ENCODE data around the gene GABRR2.
"Not testable (repeated sequence)": the region's sequence is repeated elsewhere in the genome, so short reads cannot be mapped to it uniquely, and the experiment has no call there.

Gene GABRR2

DNA sequence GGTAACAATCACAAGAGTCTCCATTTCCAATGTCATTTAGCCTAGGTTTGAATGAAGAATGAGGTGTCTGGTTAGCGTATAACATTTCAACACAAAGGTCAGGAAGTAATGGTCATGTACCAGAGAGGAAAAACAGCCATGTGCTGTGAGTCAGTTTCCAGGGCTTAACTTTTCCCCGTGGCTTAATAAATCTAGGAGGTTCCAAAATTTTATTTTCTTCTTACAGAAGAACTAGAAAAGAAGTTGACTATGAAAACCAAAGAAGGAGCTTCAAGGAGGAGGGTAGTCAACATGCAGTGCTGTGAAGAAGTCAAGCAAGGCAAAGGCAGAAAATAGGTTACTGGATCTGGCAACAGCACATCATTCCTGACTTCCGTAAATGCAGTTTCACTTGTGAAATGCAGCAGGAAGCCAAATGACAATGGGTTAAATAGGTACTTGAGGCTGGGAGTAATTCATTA, 8.4 kb upstream of the GABRR2 start:
- no peak for DNase-seq (ENCODE audit: low read depth)

DNA sequence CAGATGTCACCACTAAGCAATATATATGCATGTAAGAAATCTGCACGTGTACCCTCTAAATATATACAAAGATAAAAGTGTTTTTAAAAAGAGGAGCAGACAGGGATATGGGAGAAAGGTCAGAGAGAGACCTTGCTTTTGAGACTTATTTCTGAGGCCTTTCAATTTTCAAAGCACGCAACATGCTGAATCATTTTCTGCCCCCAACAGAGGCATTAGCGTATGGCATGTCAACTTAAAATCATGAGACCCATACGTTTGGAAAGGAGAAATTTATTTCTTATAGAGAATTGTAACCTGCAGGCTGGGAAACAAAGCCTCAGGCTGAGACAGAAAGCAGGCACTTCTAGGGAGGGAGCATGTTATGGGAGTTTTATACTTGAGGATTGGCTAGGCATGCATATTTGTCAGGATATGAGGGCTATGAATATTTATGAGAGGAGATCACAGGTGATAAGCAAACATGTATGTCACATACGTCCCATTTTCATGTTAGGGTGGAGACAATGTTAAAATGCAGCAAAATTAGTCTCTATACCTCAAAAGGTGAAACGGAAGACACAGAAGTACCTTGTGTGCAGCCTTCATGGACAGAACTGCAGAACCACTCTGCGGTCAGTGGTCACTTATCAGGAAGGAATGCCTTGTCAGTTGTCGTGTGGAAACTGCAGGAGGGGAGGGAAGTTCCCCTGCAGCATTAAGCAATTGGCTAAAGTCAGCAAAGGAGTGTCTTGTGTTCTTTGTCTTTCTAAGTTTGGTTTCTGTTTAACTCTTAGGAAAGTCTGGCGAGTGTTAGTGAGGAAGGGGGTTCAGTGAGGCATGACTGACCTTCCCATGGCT, 6.3 kb upstream of the GABRR2 start:
- no peak for DNase-seq (ENCODE audit: low read depth)

DNA sequence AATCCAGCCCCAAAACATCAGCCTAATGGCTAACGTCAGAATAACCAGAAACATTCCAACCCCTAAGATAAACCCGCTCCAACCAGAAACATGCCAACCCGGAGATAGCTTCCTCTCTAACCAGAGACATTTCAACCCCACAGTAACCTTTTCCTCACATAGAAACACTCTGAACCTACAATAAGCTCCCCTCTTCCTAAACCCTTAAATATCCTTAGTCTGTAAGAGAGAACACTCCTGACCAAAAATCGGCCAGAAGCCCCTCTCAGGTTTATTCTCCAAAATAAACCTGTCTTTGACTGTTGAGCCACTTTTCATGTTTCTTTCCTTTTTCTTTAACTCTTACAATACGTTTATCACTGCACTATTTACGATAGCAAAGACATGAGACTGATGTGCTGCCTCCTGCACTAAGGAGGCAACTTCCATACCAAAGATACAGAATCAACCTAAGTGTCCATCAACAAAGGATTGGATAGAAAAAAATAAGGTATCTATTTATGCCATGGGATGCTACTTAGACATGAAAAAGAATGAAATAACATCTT, 5.0 kb upstream of the GABRR2 start:
- no peak for DNase-seq (ENCODE audit: low read depth)

DNA sequence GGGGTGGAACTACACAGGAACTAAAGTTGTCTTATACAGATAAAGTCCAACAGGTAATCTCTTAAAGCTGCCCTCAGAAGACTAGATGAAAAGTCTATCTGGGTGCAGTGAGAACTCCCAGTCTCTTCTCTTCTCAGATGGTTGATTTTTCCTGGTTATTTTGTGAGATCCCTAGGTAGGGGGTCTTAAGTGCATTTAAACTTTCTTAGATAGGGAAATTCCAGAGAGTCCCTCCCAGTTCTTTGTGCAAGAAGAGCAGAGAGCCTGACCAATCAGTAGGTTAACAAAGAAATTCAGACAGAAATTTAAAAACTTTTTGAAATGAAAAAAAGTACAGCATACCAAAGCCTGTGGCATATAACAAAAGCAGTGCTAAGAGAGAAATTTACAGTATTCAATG, 2.0 kb upstream of the GABRR2 start:
- DNase-seq (ENCODE audit: low read depth) = no peak

DNA sequence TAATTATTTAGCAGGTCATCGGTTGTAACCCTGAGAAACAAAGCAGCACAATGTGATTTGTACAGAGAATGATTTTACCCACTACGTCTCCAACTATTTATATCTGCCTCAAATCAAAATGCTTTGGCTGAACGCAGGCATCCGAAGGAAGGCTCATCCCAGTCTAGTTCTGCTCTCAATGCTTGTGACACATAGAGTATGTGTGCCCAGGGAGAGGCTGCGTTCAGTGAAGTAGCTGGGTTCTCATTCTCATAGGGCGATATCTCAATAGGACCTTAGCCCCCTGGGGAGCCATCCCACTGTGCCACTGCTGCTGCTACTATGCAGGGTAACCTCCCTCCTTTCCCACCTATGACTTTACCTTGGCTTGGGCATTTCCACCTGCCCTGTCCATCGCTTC, 407 bp downstream of the GABRR2 start:
- no peak for DNase-seq (ENCODE audit: low read depth)

- no peak for DNase-seq (ENCODE audit: low read depth)
These were observed 2.1 kb downstream of the GABRR2 start for GRCh38 chr6:89313006-89313405.

- DNase-seq (ENCODE audit: low read depth) = no peak
These were observed 3.1 kb downstream of the GABRR2 start for GRCh38 chr6:89311853-89312531.

- DNase-seq (ENCODE audit: low read depth) = no peak
These were observed 3.6 kb downstream of the GABRR2 start for GRCh38 chr6:89311530-89311852.

GRCh38 chr6:89310929-89311328, 4.2 kb downstream of the GABRR2 start:
- no peak for DNase-seq (ENCODE audit: low read depth)

GRCh38 chr6:89308525-89309395, 6.3 kb downstream of the GABRR2 start:
- no peak for DNase-seq (ENCODE audit: low read depth)

GRCh38 chr6:89304517-89304916, 10.6 kb downstream of the GABRR2 start:
- DNase-seq (ENCODE audit: low read depth) = not testable (repeated sequence)

- no peak for DNase-seq (ENCODE audit: low read depth)
These were observed 12.2 kb downstream of the GABRR2 start for GRCh38 chr6:89302936-89303335.

GRCh38 chr6:89302195-89302770, 12.8 kb downstream of the GABRR2 start:
- DNase-seq (ENCODE audit: low read depth) = no peak

GRCh38 chr6:89301586-89302194, 13.4 kb downstream of the GABRR2 start:
- DNase-seq (ENCODE audit: low read depth) = no peak

- no peak for DNase-seq (ENCODE audit: low read depth)
These were observed 15.6 kb downstream of the GABRR2 start for GRCh38 chr6:89299466-89299850.

DNA sequence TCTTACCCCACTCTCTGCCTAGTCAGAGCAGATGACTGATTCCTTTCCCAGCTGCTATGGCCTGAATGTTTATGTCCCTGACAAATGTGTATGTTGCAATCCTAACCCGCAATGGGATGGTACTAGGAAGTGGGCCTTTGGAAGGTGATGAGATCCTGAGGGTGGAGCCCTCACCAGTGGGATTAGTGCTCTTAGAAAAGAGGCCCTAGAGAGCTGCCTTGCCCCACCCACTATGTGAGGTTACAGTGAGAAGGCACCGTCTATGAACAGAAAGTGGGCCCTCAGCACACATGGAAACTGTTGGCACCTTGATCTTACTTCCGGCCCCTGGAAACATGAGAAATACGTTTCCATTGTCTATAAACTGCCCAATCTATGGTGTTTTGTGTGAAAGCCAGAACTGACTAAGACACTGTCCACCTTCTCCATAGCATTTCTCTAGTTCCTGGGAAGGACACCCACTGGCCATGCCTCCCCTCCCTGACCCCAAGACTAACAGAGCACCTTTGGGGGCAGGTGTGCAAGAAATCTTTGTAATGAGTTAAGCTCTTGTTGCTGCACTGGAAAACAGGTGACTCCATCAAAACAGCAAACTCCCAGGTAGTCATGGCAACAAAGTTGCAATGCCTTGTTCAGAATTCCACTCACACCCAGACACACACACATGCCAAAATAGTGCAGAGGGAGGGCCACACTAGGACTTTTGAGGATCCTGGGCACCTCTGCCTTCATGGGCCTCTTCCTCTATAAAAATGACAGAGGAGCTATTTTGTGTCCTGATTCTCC, 16.2 kb downstream of the GABRR2 start:
- no peak for DNase-seq (ENCODE audit: low read depth)

GRCh38 chr6:89297695-89298351, 17.3 kb downstream of the GABRR2 start:
- DNase-seq (ENCODE audit: low read depth) = peak; percentile 35

DNA sequence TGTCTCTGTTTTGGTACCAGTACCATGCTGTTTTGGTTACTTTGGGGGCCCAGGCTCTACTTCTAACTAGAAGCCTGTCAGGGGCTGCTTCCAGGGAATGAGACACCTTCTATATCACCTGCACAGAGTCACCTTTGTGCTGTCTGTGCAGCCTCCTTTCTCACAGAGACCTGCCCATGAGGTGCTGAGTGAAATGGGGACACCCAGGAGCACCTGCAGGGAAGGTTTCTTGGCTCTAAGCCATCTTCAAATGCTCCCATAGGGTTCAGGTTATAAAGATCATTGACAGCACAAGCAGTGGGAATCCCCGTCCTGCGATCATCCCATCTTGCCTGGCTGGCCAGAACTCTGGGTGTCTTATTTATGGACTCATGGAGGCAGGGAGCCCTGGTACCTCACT, 19.1 kb downstream of the GABRR2 start:
- DNase-seq (ENCODE audit: low read depth) = no peak

DNA sequence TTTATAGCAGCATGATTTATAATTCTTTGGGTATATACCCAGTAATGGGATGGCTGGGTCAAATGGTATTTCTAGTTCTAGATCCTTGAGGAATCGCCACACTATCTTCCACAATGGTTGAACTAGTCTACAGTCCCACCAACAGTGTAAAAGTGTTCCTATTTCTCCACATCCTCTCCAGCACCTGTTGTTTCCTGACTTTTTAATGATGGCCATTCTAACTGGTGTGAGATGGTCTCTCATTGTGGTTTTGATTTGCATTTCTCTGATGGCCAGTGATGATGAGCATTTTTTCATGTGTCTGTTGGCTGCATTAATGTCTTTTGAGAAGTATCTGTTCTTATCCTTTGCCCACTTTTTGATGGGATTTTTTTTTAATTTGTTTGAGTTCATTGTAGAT, 20.0 kb downstream of the GABRR2 start:
- not testable (repeated sequence) for DNase-seq (ENCODE audit: low read depth)

DNA sequence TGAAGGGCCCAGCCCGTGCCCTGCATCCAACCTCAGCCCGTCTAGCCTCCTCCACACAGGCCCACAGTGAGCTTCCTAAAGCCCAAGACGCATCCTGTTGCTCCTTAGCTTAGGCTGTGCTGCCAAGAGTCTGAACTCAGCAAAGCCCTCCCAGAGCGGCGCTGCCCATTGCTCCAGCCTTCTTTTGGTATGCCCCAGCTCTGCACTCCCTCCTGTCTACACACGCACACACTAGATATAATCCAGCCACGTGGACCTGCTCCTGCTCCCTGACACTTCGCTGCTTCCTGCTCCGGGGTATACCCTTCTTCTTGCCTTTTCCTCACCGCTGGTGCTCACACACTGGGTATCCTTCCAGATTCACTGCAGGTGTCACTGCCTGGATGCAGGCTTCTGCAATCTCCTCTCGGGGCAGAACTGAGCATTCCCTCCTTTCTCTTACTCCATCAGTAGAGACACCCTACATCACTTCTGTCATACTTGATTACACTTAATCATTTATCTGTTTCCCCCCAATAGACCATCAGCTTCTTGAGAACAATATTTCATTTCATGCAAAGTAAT, 23.8 kb downstream of the GABRR2 start:
- DNase-seq (ENCODE audit: low read depth) = no peak

Measured in stimulated activated CD8-positive, alpha-beta memory T cell treated with anti-CD3 and anti-CD28 coated beads, Interleukin-12 subunit alpha, Interleukin-12 subunit beta, amount 100 ng/mL, for 4 hours (primary cell).